ENCODE results near the gene ARSB.

ARSB gene

GRCh38 chr5:78746021-78746770 lies 238.9 kb downstream of the ARSB start:
- DNase-seq: no peak
- Histone ChIP-seq H3K27ac (no peak overlapping the region), H3K9me3 (ENCODE audit: severe bottlenecking) (no peaks in the 10 kb centered on the region), H3K27me3 (ENCODE audit: insufficient read depth, low read depth, severe bottlenecking) (no peaks in the 10 kb centered on the region), H3K4me3 (ENCODE audit: low read depth, low read length) (no peak overlapping the region), H3K36me3 (no peaks in the 10 kb centered on the region)
- TF ChIP-seq CTCF (IDR thresholded peaks at IDR 0.05; ENCODE audit: low read depth, low read length): no peak

GRCh38 chr5:78744951-78745534 lies 240.1 kb downstream of the ARSB start:
- Histone ChIP-seq H3K27me3 (ENCODE audit: insufficient read depth, low read depth, severe bottlenecking) (no peaks in the 10 kb centered on the region), H3K36me3 (no peaks in the 10 kb centered on the region), H3K9me3 (ENCODE audit: severe bottlenecking) (no peaks in the 10 kb centered on the region), H3K4me3 (ENCODE audit: low read depth, low read length) (no peak overlapping the region), H3K27ac (no peak overlapping the region)
- TF ChIP-seq CTCF (IDR thresholded peaks at IDR 0.05; ENCODE audit: low read depth, low read length): no peak
- DNase-seq: no peak

GRCh38 chr5:78741019-78741418 lies 244.1 kb downstream of the ARSB start:
- TF ChIP-seq CTCF (IDR thresholded peaks at IDR 0.05; ENCODE audit: low read depth, low read length): no peak
- Histone ChIP-seq H3K27me3 (ENCODE audit: insufficient read depth, low read depth, severe bottlenecking) (no peaks in the 10 kb centered on the region), H3K27ac (no peak overlapping the region), H3K9me3 (ENCODE audit: severe bottlenecking) (no peaks in the 10 kb centered on the region), H3K36me3 (no peaks in the 10 kb centered on the region), H3K4me3 (ENCODE audit: low read depth, low read length) (no peak overlapping the region)
- no peak for DNase-seq

- Histone ChIP-seq H3K36me3 (no peaks in the 10 kb centered on the region), H3K27ac (no peak overlapping the region), H3K27me3 (ENCODE audit: insufficient read depth, low read depth, severe bottlenecking) (no peaks in the 10 kb centered on the region), H3K9me3 (ENCODE audit: severe bottlenecking) (no peaks in the 10 kb centered on the region), H3K4me3 (ENCODE audit: low read depth, low read length) (no peak overlapping the region)
- no peak for DNase-seq
- TF ChIP-seq CTCF (IDR thresholded peaks at IDR 0.05; ENCODE audit: low read depth, low read length): no peak
Measured at GRCh38 chr5:78738693-78739300, 246.3 kb downstream of the ARSB start.

- H3K4me3 ChIP-seq (ENCODE audit: low read depth, low read length): no peak overlapping the region
- H3K9me3 ChIP-seq (ENCODE audit: severe bottlenecking): no peaks in the 10 kb centered on the region
Measured at GRCh38 chr5:78738104-78738503, 247.0 kb downstream of the ARSB start.

More at GRCh38 chr5:78738104-78738503, 247.0 kb downstream of the ARSB start:
- H3K27ac ChIP-seq: no peak overlapping the region
- DNase-seq: no peak
- no peaks in the 10 kb centered on the region for H3K36me3 ChIP-seq
- no peaks in the 10 kb centered on the region for H3K27me3 ChIP-seq (ENCODE audit: insufficient read depth, low read depth, severe bottlenecking)
- no peak for TF ChIP-seq CTCF (IDR thresholded peaks at IDR 0.05; ENCODE audit: low read depth, low read length)

Measured in WERI-Rb-1 (cell line).